Uterus (tissue), 2 donors: ENCODE measurements around the gene DOK7.

Experiments
- CTCF ChIP-seq, 4 experiments: fragments of 200-600 bp in 2 of 4; fragments of 450-650 bp in 2 of 4; sonication (generic) in 2 of 4; IDR thresholded peaks; one replicate each; pipeline ENCODE4 v1.5.1; 2016 to 2019; ENCODE audit warnings: antibody characterized with exemption in 4 of 4, mild to moderate bottlenecking in 2 of 4, moderate library complexity in 1 of 4
- POLR2A ChIP-seq, 2 donors: fragments of 450-650 bp; IDR thresholded peaks; one replicate each; pipeline ENCODE4 v1.6.1; 2016; ENCODE audit warnings: antibody characterized with exemption in 2 of 2, mild to moderate bottlenecking in 1 of 2, moderate library complexity in 1 of 2

GRCh38 chr4:3497095-3497494 lies 34.0 kb downstream of the DOK7 start:
- TF ChIP-seq CTCF (IDR thresholded peaks at IDR 0.05), result no peak
- TF ChIP-seq POLR2A (IDR thresholded peaks at IDR 0.05), result no peak
